Fibroblast of skin of scalp (primary cell): ENCODE data around the gene PAPOLG.
"Not testable (repeated sequence)": the region's sequence is repeated elsewhere in the genome, so short reads cannot be mapped to it uniquely, and the experiment has no call there.

Experiments
- DNase-seq: peaks from one replicate; pipeline ENCODE4 v3.0.0-alpha.2; 2013

PAPOLG gene

GRCh38 chr2:60823694-60824305, 67.7 kb downstream of the PAPOLG start:
- no peak for DNase-seq

GRCh38 chr2:60825666-60826065, 69.6 kb downstream of the PAPOLG start:
- no peak for DNase-seq

- no peak for DNase-seq
Measured at GRCh38 chr2:60826111-60826510, 70.0 kb downstream of the PAPOLG start.

- not testable (repeated sequence) for DNase-seq
Measured at GRCh38 chr2:60826860-60827259, 70.8 kb downstream of the PAPOLG start.

- no peak for DNase-seq
Measured at GRCh38 chr2:60827369-60827768, 71.3 kb downstream of the PAPOLG start.

GRCh38 chr2:60830991-60831390, 74.9 kb downstream of the PAPOLG start:
- DNase-seq, result no peak

GRCh38 chr2:60831921-60832320, 75.9 kb downstream of the PAPOLG start:
- DNase-seq, result no peak

- DNase-seq, result no peak
Measured at GRCh38 chr2:60832621-60833020, 76.6 kb downstream of the PAPOLG start.

GRCh38 chr2:60834270-60834717, 78.2 kb downstream of the PAPOLG start:
- peak; percentile 6 for DNase-seq

- DNase-seq, result no peak
Measured at GRCh38 chr2:60836491-60836890, 80.4 kb downstream of the PAPOLG start.

GRCh38 chr2:60837123-60837522, 81.1 kb downstream of the PAPOLG start:
- DNase-seq, result no peak

GRCh38 chr2:60838481-60838880, 82.4 kb downstream of the PAPOLG start:
- DNase-seq, result no peak

GRCh38 chr2:60839126-60839813, 83.2 kb downstream of the PAPOLG start:
- DNase-seq, result no peak

- DNase-seq, result no peak
Measured at GRCh38 chr2:60840880-60841279, 84.8 kb downstream of the PAPOLG start.

GRCh38 chr2:60843006-60843405, 86.9 kb downstream of the PAPOLG start:
- no peak for DNase-seq

GRCh38 chr2:60844105-60844504, 88.0 kb downstream of the PAPOLG start:
- DNase-seq, result no peak

- no peak for DNase-seq
Measured at GRCh38 chr2:60847854-60848253, 91.8 kb downstream of the PAPOLG start.
